GM12878 (cell line): ENCODE results near the gene SLC1A2. TPM values are rescaled to one million over a fixed set of nuclear protein-coding genes. Genes with fewer than 3 reads are reported as not detected.

ENCODE experiments used
- ATAC-seq: fragments of 200-7000 bp; cut with Tn5 transposase; 3 replicates; pipeline ENCODE4 v1.9.1; 2020; ENCODE audit warnings: mild to moderate bottlenecking, moderate library complexity
- BruUV-seq: library from RNA; stranded (reverse); fragments of 400-500 nt; replicated peaks from 2 replicates; lab custom pipeline; 2021; lab: Mats Ljungman, UMichigan
- CTCF ChIA-PET: fragments of 300-600 bp; sonication (Branson Sonifier 250); formaldehyde crosslinking; extraction: SDS; loops from one replicate; lab custom pipeline; 2021; ENCODE audit warnings: inconsistent platforms; lab: Yijun Ruan, JAX
- POLR2A ChIA-PET: fragments of 350-600 bp; formaldehyde crosslinking; extraction: SDS; loops from one replicate; lab custom pipeline; 2021; ENCODE audit warnings: inconsistent platforms; lab: Charles Lee
- RAD21 ChIA-PET: fragments of 300-600 bp; sonication (Branson Sonifier 250); formaldehyde crosslinking; loops from one replicate; lab custom pipeline; 2023; ENCODE audit warnings: antibody characterized with exemption; ENCODE audit not compliant: unreplicated experiment; lab: Charles Lee
- SMC1A ChIA-PET: fragments of 300-600 bp; sonication (Branson Sonifier 250); formaldehyde crosslinking; loops from one replicate; lab custom pipeline; 2023; ENCODE audit not compliant: unreplicated experiment, uncharacterized antibody; lab: Charles Lee
- DNase-seq: peaks from one replicate; pipeline ENCODE4 v3.0.0-alpha.2; 2011; ENCODE audit warnings: low read depth, low spot score
- FAIRE-seq: peaks from 3 replicates; lab custom pipeline; 2011; peaks lifted over from hg19 to GRCh38; lab: Jason Lieb, UNC
- H2AFZ ChIP-seq: 2 replicates; pipeline ENCODE4 v1.6.0; 2011; ENCODE audit warnings: low read depth, low read length, control low read depth; ENCODE audit not compliant: control insufficient read depth
- H3K27ac ChIP-seq: 2 replicates; pipeline ENCODE4 v1.5.1; 2011; ENCODE audit warnings: control low read depth; ENCODE audit not compliant: control insufficient read depth, insufficient read depth
- H3K27me3 ChIP-seq, 2 experiments: replicated peaks in 1 of 2; 2 replicates each; pipeline versions ENCODE4 v1.6.0 to v1.6.1; 2011; ENCODE audit warnings: low read length in 1 of 2; ENCODE audit not compliant: control insufficient read depth in 2 of 2, insufficient read depth in 2 of 2
- H3K36me3 ChIP-seq, 2 experiments: 2 replicates each; pipeline ENCODE4 v1.5.1; 2011; ENCODE audit warnings: low read length in 1 of 2; ENCODE audit not compliant: control insufficient read depth in 2 of 2, insufficient read depth in 2 of 2
- H3K4me1 ChIP-seq: 2 replicates; pipeline ENCODE4 v1.6.1; 2011; ENCODE audit warnings: mild to moderate bottlenecking, low read length, moderate library complexity, mixed read lengths; ENCODE audit not compliant: control insufficient read depth, insufficient read depth
- H3K4me2 ChIP-seq: 2 replicates; pipeline ENCODE4 v1.6.0; 2011; ENCODE audit warnings: control low read depth; ENCODE audit not compliant: control insufficient read depth, insufficient read depth
- H3K4me3 ChIP-seq: fragments of 200-600 bp; sonication (generic); 2 replicates; pipeline ENCODE4 v1.5.1; 2016
- H3K79me2 ChIP-seq: 2 replicates; pipeline ENCODE4 v1.6.0; 2011; ENCODE audit warnings: low read length; ENCODE audit not compliant: control insufficient read depth, insufficient read depth
- H3K9ac ChIP-seq: 2 replicates; pipeline ENCODE4 v1.8.0; 2011; ENCODE audit warnings: low read length, control low read depth, mixed read lengths; ENCODE audit not compliant: control insufficient read depth, insufficient read depth
- H3K9me3 ChIP-seq: replicated peaks from 3 replicates; pipeline ENCODE4 v1.5.1; 2011; ENCODE audit warnings: mild to moderate bottlenecking, low read length; ENCODE audit not compliant: control insufficient read depth, insufficient read depth
- H4K20me1 ChIP-seq: 2 replicates; pipeline ENCODE4 v1.6.0; 2011; ENCODE audit not compliant: control insufficient read depth, insufficient read depth
- CHD1 ChIP-seq: IDR thresholded peaks from 2 replicates; pipeline ENCODE4 v1.6.1; 2012; ENCODE audit warnings: low read depth, low read length, improper control_type of control experiment
- CREM ChIP-seq: IDR thresholded peaks from 2 replicates; pipeline ENCODE4 v1.6.1; 2014; ENCODE audit warnings: antibody characterized with exemption, low read depth
- NFYB ChIP-seq: IDR thresholded peaks from 2 replicates; pipeline ENCODE4 v1.6.1; 2011; ENCODE audit warnings: low read depth, mild to moderate bottlenecking, low read length, improper control_type of control experiment, moderate library complexity; ENCODE audit not compliant: insufficient read depth
- NR2F1 ChIP-seq: fragments of 450-650 bp; conservative IDR thresholded peaks from 2 replicates; pipeline ENCODE4 v1.6.1; 2017; ENCODE audit warnings: mild to moderate bottlenecking
- POLR2AphosphoS2 ChIP-seq: IDR thresholded peaks from 2 replicates; pipeline ENCODE4 v1.6.1; 2011; ENCODE audit warnings: low read depth, mild to moderate bottlenecking, low read length, improper control_type of control experiment, moderate library complexity
- RAD51 ChIP-seq: fragments of 450-650 bp; IDR thresholded peaks from 2 replicates; pipeline ENCODE4 v1.6.1; 2016; ENCODE audit warnings: moderate library complexity, mild to moderate bottlenecking, inconsistent platforms
- SUZ12 ChIP-seq: fragments of 200-600 bp; sonication (generic); IDR thresholded peaks from one replicate; pipeline ENCODE4 v1.6.1; 2018; ENCODE audit warnings: antibody characterized with exemption, mild to moderate bottlenecking; ENCODE audit not compliant: unreplicated experiment
- WGBS: methylation state at CpG from one replicate; pipeline ENCODE4 v1.1.6; 2016; ENCODE audit warnings: low lambda C conversion rate; ENCODE audit not compliant: insufficient replicate concordance, insufficient coverage; ENCODE audit errors: missing lambda C conversion rate; 5-methylcytosine and 5-hydroxymethylcytosine counted together
- in situ Hi-C: fragments of 300-500 bp; cut with MboI; formaldehyde crosslinking; loops from 9 replicates; pipeline ENCODE4 v1.14.3; 2018; ENCODE audit warnings: mixed read lengths
- intact Hi-C: fragments of 100-400 bp; cut with micrococcal nuclease; formaldehyde crosslinking; loops from one replicate; pipeline ENCODE4 v1.14.2; 2022; ENCODE audit not compliant: unreplicated experiment
- polyA plus RNA-seq, 11 experiments: library from polyadenylated mRNA; depleted of rRNA in 4 of 11; unstranded in 6 of 11; stranded (reverse) in 5 of 11; fragments of >200 nt; fragmentation: Nextera tagmentation in 4 of 11; fragmentation: Illumina TruSeq in 1 of 11; extraction: Ambion mirVana in 4 of 11; extraction: Trizol in 1 of 11; gene quantifications; 1 replicate in 1 of 11; 2 replicates in 10 of 11; pipeline versions ENCODE4 v1.2.1 to v1.2.3, GENCODE V29; 2011 to 2016; ENCODE audit warnings: inconsistent platforms in 2 of 11, missing spikeins in 2 of 11, low read depth in 1 of 11
- total RNA-seq, 4 experiments: library from RNA; depleted of rRNA in 3 of 4; stranded (reverse); fragments of >200 nt in 3 of 4; fragmentation: Illumina TruSeq in 1 of 4; extraction: Trizol in 1 of 4; gene quantifications; 2 replicates each; pipeline versions ENCODE4 v1.2.1 to v1.2.3, GENCODE V29; 2013 to 2021
- TF ChIP-seq, protein P1 (sequence below): fragments of 450-650 bp; IDR thresholded peaks from 2 replicates; pipeline ENCODE4 v1.6.1; 2017; ENCODE audit warnings: mild to moderate bottlenecking, moderate library complexity
- TF ChIP-seq, protein P2 (sequence below): fragments of 450-650 bp; IDR thresholded peaks from 2 replicates; pipeline ENCODE4 v1.6.1; 2018; ENCODE audit warnings: mild to moderate bottlenecking, low read depth, moderate library complexity; ENCODE audit not compliant: partially characterized antibody
- TF ChIP-seq, protein P3 (sequence below): fragments of 450-650 bp; IDR thresholded peaks from 2 replicates; pipeline ENCODE4 v1.6.1; 2017; ENCODE audit warnings: antibody characterized with exemption, mild to moderate bottlenecking, moderate library complexity

Gene SLC1A2
- total and polyA plus RNA-seq, 10 of the 15 experiments (the other 5 are each of a cell fraction or from before 2014, with no cell fraction given): 0.01 to 0.84 (median 0.22) TPM; not detected in 1

DNA sequence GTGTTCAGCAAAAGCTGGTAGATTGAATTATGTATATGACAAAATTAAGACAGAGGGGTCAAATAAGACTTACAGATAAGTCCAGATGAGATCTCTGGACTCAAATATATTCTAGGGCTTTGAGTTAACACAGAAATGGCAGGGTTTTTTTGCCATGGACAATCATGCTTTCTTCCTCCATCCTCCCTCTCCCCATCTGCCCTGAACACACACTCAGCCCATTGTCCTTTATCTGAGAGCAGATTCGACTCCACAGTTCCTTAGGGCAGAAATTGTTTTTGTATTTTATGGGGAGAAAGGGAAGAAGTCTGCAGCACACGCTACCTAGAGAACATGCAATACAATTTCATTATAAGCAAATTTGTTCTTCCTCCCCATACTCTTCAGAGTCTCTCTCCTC is 86.8 kb downstream of the SLC1A2 start:
- no peaks in the 10 kb centered on the region for H3K36me3 ChIP-seq
- intact Hi-C loops (no loop called here), in situ Hi-C loops (no loop called here)
- H3K9ac ChIP-seq: no peak overlapping the region
- 36% methylated on average over 2 of the region's 2 CpGs for WGBS
- SMC1A ChIA-PET: interaction anchor here (0.6 to 5.1 kb wide), 6 partner anchors 14 to 403 kb away, joined by 3 to 26 read pairs (median 4); no protein-coding TSS in a partner anchor
- FAIRE-seq (no peak), ATAC-seq (no peak), DNase-seq (no peak)
- POLR2A ChIA-PET: interaction anchor here (0.6 to 1.6 kb wide), 3 partner anchors 17 to 214 kb away, joined by 3 to 4 read pairs (median 3); no protein-coding TSS in a partner anchor
- H4K20me1 ChIP-seq: no peaks in the 10 kb centered on the region
- H3K27me3 ChIP-seq: no peaks in the 10 kb centered on the region
- no peak overlapping the region for H3K27ac ChIP-seq
- RAD21 ChIA-PET: interaction anchor here (0.9 to 4.3 kb wide), 4 partner anchors 19 to 55 kb away, joined by 3 to 36 read pairs (median 4); no protein-coding TSS in a partner anchor
- H3K4me2 ChIP-seq: no peak overlapping the region
- BruUV-seq: no TSS peak
- H3K4me1 ChIP-seq: peaks cover 26% of the 10 kb centered on the region
- CTCF ChIA-PET: interaction anchor here (1.1 to 1.4 kb wide), 3 partner anchors 11 to 333 kb away, joined by 3 to 6 read pairs (median 6); no protein-coding TSS in a partner anchor
- no peak overlapping the region for H3K4me3 ChIP-seq
- H2AFZ ChIP-seq: no peak overlapping the region
- H3K79me2 ChIP-seq: no peaks in the 10 kb centered on the region
- H3K9me3 ChIP-seq: peaks cover 3% of the 10 kb centered on the region; the same call in 1 of the 3 replicates
- TF ChIP-seq RAD51 (no peak), SUZ12 (no peak), NFYB (no peak), CREM (no peak), CHD1 (no peak), NR2F1 (no peak), POLR2AphosphoS2 (no peak)
- TF ChIP-seq, protein P1, sequence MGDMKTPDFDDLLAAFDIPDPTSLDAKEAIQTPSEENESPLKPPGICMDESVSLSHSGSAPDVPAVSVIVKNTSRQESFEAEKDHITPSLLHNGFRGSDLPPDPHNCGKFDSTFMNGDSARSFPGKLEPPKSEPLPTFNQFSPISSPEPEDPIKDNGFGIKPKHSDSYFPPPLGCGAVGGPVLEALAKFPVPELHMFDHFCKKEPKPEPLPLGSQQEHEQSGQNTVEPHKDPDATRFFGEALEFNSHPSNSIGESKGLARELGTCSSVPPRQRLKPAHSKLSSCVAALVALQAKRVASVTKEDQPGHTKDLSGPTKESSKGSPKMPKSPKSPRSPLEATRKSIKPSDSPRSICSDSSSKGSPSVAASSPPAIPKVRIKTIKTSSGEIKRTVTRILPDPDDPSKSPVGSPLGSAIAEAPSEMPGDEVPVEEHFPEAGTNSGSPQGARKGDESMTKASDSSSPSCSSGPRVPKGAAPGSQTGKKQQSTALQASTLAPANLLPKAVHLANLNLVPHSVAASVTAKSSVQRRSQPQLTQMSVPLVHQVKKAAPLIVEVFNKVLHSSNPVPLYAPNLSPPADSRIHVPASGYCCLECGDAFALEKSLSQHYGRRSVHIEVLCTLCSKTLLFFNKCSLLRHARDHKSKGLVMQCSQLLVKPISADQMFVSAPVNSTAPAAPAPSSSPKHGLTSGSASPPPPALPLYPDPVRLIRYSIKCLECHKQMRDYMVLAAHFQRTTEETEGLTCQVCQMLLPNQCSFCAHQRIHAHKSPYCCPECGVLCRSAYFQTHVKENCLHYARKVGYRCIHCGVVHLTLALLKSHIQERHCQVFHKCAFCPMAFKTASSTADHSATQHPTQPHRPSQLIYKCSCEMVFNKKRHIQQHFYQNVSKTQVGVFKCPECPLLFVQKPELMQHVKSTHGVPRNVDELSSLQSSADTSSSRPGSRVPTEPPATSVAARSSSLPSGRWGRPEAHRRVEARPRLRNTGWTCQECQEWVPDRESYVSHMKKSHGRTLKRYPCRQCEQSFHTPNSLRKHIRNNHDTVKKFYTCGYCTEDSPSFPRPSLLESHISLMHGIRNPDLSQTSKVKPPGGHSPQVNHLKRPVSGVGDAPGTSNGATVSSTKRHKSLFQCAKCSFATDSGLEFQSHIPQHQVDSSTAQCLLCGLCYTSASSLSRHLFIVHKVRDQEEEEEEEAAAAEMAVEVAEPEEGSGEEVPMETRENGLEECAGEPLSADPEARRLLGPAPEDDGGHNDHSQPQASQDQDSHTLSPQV: no peak
- TF ChIP-seq, protein P2, sequence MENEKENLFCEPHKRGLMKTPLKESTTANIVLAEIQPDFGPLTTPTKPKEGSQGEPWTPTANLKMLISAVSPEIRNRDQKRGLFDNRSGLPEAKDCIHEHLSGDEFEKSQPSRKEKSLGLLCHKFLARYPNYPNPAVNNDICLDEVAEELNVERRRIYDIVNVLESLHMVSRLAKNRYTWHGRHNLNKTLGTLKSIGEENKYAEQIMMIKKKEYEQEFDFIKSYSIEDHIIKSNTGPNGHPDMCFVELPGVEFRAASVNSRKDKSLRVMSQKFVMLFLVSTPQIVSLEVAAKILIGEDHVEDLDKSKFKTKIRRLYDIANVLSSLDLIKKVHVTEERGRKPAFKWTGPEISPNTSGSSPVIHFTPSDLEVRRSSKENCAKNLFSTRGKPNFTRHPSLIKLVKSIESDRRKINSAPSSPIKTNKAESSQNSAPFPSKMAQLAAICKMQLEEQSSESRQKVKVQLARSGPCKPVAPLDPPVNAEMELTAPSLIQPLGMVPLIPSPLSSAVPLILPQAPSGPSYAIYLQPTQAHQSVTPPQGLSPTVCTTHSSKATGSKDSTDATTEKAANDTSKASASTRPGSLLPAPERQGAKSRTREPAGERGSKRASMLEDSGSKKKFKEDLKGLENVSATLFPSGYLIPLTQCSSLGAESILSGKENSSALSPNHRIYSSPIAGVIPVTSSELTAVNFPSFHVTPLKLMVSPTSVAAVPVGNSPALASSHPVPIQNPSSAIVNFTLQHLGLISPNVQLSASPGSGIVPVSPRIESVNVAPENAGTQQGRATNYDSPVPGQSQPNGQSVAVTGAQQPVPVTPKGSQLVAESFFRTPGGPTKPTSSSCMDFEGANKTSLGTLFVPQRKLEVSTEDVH: no peak
- TF ChIP-seq, protein P3, sequence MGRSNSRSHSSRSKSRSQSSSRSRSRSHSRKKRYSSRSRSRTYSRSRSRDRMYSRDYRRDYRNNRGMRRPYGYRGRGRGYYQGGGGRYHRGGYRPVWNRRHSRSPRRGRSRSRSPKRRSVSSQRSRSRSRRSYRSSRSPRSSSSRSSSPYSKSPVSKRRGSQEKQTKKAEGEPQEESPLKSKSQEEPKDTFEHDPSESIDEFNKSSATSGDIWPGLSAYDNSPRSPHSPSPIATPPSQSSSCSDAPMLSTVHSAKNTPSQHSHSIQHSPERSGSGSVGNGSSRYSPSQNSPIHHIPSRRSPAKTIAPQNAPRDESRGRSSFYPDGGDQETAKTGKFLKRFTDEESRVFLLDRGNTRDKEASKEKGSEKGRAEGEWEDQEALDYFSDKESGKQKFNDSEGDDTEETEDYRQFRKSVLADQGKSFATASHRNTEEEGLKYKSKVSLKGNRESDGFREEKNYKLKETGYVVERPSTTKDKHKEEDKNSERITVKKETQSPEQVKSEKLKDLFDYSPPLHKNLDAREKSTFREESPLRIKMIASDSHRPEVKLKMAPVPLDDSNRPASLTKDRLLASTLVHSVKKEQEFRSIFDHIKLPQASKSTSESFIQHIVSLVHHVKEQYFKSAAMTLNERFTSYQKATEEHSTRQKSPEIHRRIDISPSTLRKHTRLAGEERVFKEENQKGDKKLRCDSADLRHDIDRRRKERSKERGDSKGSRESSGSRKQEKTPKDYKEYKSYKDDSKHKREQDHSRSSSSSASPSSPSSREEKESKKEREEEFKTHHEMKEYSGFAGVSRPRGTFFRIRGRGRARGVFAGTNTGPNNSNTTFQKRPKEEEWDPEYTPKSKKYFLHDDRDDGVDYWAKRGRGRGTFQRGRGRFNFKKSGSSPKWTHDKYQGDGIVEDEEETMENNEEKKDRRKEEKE: no peak
